Uterus (tissue), 2 donors: Measurements from ENCODE around the gene RGS9.

ENCODE experiments used
- POLR2A ChIP-seq, 2 donors: fragments of 450-650 bp; IDR thresholded peaks; one replicate each; pipeline ENCODE4 v1.6.1; 2016; ENCODE audit warnings: antibody characterized with exemption in 2 of 2, mild to moderate bottlenecking in 1 of 2, moderate library complexity in 1 of 2
- TF ChIP-seq, protein P1 (sequence below), 4 experiments: fragments of 200-600 bp in 2 of 4; fragments of 450-650 bp in 2 of 4; sonication (generic) in 2 of 4; IDR thresholded peaks; one replicate each; pipeline ENCODE4 v1.5.1; 2016 to 2019; ENCODE audit warnings: antibody characterized with exemption in 4 of 4, mild to moderate bottlenecking in 2 of 4, moderate library complexity in 1 of 4

DNA sequence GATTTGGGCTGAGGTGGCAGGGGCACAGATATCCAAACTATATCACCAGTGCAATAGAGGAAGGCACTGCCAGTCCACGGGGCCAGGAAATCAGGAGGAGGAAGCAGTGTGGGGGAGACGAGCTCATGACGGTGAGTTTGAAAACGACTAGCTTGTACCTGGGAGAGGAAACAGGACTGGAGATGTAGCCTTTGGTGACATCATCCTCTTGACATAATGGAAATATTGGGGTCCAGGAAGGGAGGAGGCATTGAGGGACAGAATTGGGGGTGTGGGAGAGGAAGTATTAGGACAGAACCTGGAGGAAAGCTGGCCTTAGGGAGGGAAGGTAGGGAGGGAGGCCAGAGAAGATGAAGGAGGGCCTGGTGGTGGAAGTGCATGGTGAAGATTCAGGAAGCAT, 109.1 kb downstream of the RGS9 start:
- TF ChIP-seq, protein P1, sequence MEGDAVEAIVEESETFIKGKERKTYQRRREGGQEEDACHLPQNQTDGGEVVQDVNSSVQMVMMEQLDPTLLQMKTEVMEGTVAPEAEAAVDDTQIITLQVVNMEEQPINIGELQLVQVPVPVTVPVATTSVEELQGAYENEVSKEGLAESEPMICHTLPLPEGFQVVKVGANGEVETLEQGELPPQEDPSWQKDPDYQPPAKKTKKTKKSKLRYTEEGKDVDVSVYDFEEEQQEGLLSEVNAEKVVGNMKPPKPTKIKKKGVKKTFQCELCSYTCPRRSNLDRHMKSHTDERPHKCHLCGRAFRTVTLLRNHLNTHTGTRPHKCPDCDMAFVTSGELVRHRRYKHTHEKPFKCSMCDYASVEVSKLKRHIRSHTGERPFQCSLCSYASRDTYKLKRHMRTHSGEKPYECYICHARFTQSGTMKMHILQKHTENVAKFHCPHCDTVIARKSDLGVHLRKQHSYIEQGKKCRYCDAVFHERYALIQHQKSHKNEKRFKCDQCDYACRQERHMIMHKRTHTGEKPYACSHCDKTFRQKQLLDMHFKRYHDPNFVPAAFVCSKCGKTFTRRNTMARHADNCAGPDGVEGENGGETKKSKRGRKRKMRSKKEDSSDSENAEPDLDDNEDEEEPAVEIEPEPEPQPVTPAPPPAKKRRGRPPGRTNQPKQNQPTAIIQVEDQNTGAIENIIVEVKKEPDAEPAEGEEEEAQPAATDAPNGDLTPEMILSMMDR (IDR thresholded peaks at IDR 0.05): no peak
- TF ChIP-seq POLR2A (IDR thresholded peaks at IDR 0.05): no peak
